K562 (cell line): Measurements from ENCODE around the gene HCST. TPM values are rescaled to one million over a fixed set of nuclear protein-coding genes. Genes with fewer than 3 reads are reported as not detected.

Experiments used
- ATAC-seq: fragments of 200-7000 bp; cut with Tn5 transposase; 3 replicates; pipeline ENCODE4 v1.9.1; 2020; ENCODE audit warnings: moderate library complexity
- BruUV-seq: library from RNA; stranded (reverse); fragments of 400-500 nt; replicated peaks from 2 replicates; lab custom pipeline; 2021; lab: Mats Ljungman, UMichigan
- CTCF ChIA-PET: fragments of 300-600 bp; formaldehyde crosslinking; extraction: SDS; loops from one replicate; lab custom pipeline; 2021; ENCODE audit warnings: low intra/inter-chr PET ratio; lab: Yijun Ruan, JAX
- POLR2A ChIA-PET: fragments of 300-600, 350-650 bp; sonication (Branson Sonifier 250); formaldehyde crosslinking; extraction: SDS; loops from one replicate; lab custom pipeline; 2021; ENCODE audit warnings: antibody characterized with exemption, inconsistent platforms; lab: Yijun Ruan, JAX
- DNase-seq, 4 experiments: peaks; one replicate each; pipeline versions ENCODE4 v3.0.0 to v3.0.0-alpha.2; 2011 to 2018; ENCODE audit warnings: low spot score in 3 of 4, mixed read lengths in 3 of 4; ENCODE audit errors: extremely low read depth in 1 of 4
- FAIRE-seq: peaks from 2 replicates; lab custom pipeline; 2011; peaks lifted over from hg19 to GRCh38; lab: Jason Lieb, UNC
- H2AFZ ChIP-seq: 2 replicates; pipeline ENCODE4 v1.6.0; 2011; ENCODE audit warnings: low read depth, low read length, control low read depth, inconsistent platforms
- H3K27ac ChIP-seq: fragments of 200-600 bp; 3 replicates; pipeline ENCODE4 v1.8.0; 2011; ENCODE audit warnings: low read depth, mild to moderate bottlenecking, control low read depth, inconsistent platforms, low read length, moderate library complexity, mixed read lengths; ENCODE audit errors: extremely low read depth
- H3K27me3 ChIP-seq, 2 experiments: fragments of 300-600 bp in 1 of 2; 2 replicates in 1 of 2; 3 replicates in 1 of 2; pipeline versions ENCODE4 v1.6.0 to v1.8.0; 2011; ENCODE audit warnings: inconsistent platforms in 2 of 2, low read length in 2 of 2, mild to moderate bottlenecking in 1 of 2, mixed read lengths in 1 of 2, moderate library complexity in 1 of 2; ENCODE audit not compliant: control insufficient read depth in 2 of 2, insufficient read depth in 2 of 2
- H3K36me3 ChIP-seq: fragments of 300-600 bp; 3 replicates; pipeline ENCODE4 v1.8.0; 2011; ENCODE audit warnings: mild to moderate bottlenecking, low read length, inconsistent platforms; ENCODE audit not compliant: control insufficient read depth, insufficient read depth
- H3K4me1 ChIP-seq, 2 experiments: fragments of 200-600 bp in 1 of 2; replicated peaks in 1 of 2; 2 replicates in 1 of 2; 3 replicates in 1 of 2; pipeline versions ENCODE4 v1.5.1 to v1.8.0; 2011; ENCODE audit warnings: inconsistent platforms in 2 of 2, low read length in 2 of 2, mild to moderate bottlenecking in 1 of 2, mixed read lengths in 1 of 2, moderate library complexity in 1 of 2; ENCODE audit not compliant: control insufficient read depth in 2 of 2, insufficient read depth in 2 of 2
- H3K4me2 ChIP-seq: 2 replicates; pipeline ENCODE4 v1.6.1; 2011; ENCODE audit warnings: low read length, control low read depth, inconsistent platforms, mixed read lengths; ENCODE audit not compliant: insufficient read depth
- H3K4me3 ChIP-seq: fragments of 200-600 bp; sonication (generic), shearing (Covaris generic); 2 replicates; pipeline ENCODE4 v1.5.1; 2016; ENCODE audit warnings: control low read depth, inconsistent platforms
- H3K79me2 ChIP-seq: fragments of 200-600 bp; 3 replicates; pipeline ENCODE4 v1.8.0; 2011; ENCODE audit warnings: low read length, inconsistent platforms; ENCODE audit not compliant: control insufficient read depth, insufficient read depth
- H3K9ac ChIP-seq, 2 experiments: 2 replicates each; pipeline versions ENCODE4 v1.6.0 to v1.6.1; 2011; ENCODE audit warnings: low read depth in 2 of 2, low read length in 2 of 2, control low read depth in 1 of 2, inconsistent platforms in 1 of 2, mild to moderate bottlenecking in 1 of 2, mixed read lengths in 1 of 2; ENCODE audit not compliant: insufficient read depth in 1 of 2
- H3K9me1 ChIP-seq: one replicate; pipeline ENCODE4 v1.6.0; 2011; ENCODE audit warnings: inconsistent platforms, mild to moderate bottlenecking, low read length, moderate library complexity; ENCODE audit not compliant: control insufficient read depth, insufficient read depth
- H3K9me3 ChIP-seq: replicated peaks from 2 replicates; pipeline ENCODE4 v1.5.1; 2011; ENCODE audit warnings: low read depth, low read length, inconsistent platforms; ENCODE audit not compliant: control insufficient read depth, insufficient read depth
- H4K20me1 ChIP-seq: replicated peaks from 2 replicates; pipeline ENCODE4 v1.6.1; 2011; ENCODE audit warnings: low read length, inconsistent platforms, mixed read lengths; ENCODE audit not compliant: control insufficient read depth, insufficient read depth
- CTBP1 ChIP-seq: fragments of 450-650 bp; IDR thresholded peaks from 2 replicates; pipeline ENCODE4 v1.6.1; 2016; ENCODE audit warnings: borderline replicate concordance
- HDAC8 ChIP-seq: fragments of 450-650 bp; IDR thresholded peaks from 2 replicates; pipeline ENCODE4 v1.6.1; 2016; ENCODE audit warnings: mild to moderate bottlenecking, missing genetic modification characterization, moderate library complexity, missing compliant biosample characterization
- MAFG ChIP-seq: fragments of 450-650 bp; conservative IDR thresholded peaks from 2 replicates; pipeline ENCODE4 v1.6.1; 2016; ENCODE audit warnings: missing genetic modification characterization, missing compliant biosample characterization
- NCOR1 ChIP-seq: fragments of 450-650 bp; IDR thresholded peaks from 2 replicates; pipeline ENCODE4 v1.6.1; 2016; ENCODE audit warnings: mild to moderate bottlenecking, moderate library complexity
- SIN3A ChIP-seq, 2 experiments: fragments of 150-350 bp in 1 of 2; IDR thresholded peaks; 2 replicates each; pipeline ENCODE4 v1.6.1; 2011 to 2016; ENCODE audit warnings: borderline replicate concordance in 2 of 2, low read depth in 2 of 2, low read length in 2 of 2, mild to moderate bottlenecking in 2 of 2, moderate library complexity in 2 of 2; ENCODE audit not compliant: control insufficient read depth in 1 of 2
- WGBS: fragments of 100-300 bp; shearing (Covaris generic); methylation state at CpG from one replicate; pipeline ENCODE4 v1.1.6; 2016; ENCODE audit warnings: low coverage, mixed read lengths; ENCODE audit not compliant: insufficient coverage; ENCODE audit errors: missing lambda C conversion rate; 5-methylcytosine and 5-hydroxymethylcytosine counted together
- in situ Hi-C: fragments of 300-500 bp; cut with MboI; formaldehyde crosslinking; loops from 4 replicates; pipeline ENCODE4 v1.15.0; 2018; ENCODE audit warnings: inconsistent platforms, mixed read lengths
- intact Hi-C: fragments of 100-400 bp; cut with micrococcal nuclease; formaldehyde crosslinking; loops from 2 replicates; pipeline ENCODE4 v1.14.2; 2022
- polyA plus RNA-seq, 8 experiments: library from polyadenylated mRNA; depleted of rRNA in 4 of 8; stranded (reverse) in 5 of 8; unstranded in 3 of 8; fragments of >200 nt; fragmentation: Nextera tagmentation in 2 of 8; fragmentation: Illumina TruSeq in 1 of 8; extraction: Ambion mirVana in 2 of 8; extraction: Trizol in 1 of 8; gene quantifications; 2 replicates each; pipeline versions ENCODE4 v1.2.1 to v1.2.3, GENCODE V29; 2011 to 2014; ENCODE audit warnings: inconsistent platforms in 1 of 8, missing spikeins in 1 of 8
- total RNA-seq, 7 experiments: library from RNA; depleted of rRNA in 6 of 7; stranded (reverse); fragments of >200 nt in 6 of 7; fragmentation: Illumina TruSeq in 2 of 7; extraction: Trizol in 2 of 7; gene quantifications; 2 replicates each; pipeline versions ENCODE4 v1.2.1 to v1.2.3, GENCODE V29; 2011 to 2021; ENCODE audit warnings: low replicate concordance in 1 of 7

Gene HCST
- total and polyA plus RNA-seq, 9 of the 15 experiments (the other 6 are each of a cell fraction or from before 2014, with no cell fraction given) = 0.29 to 1.9 (median 0.95) TPM; not detected in 2

GRCh38 chr19:35937345-35938281, 35.3 kb downstream of the HCST start:
- TF ChIP-seq CTBP1 (peak; percentile 21; the same call in 1 of the 2 replicates), MAFG (tag) (no peak), NCOR1 (no peak), HDAC8 (tag) (no peak), SIN3A (IDR thresholded peaks at IDR 0.05; ENCODE audit: borderline replicate concordance in 2 of 2, control insufficient read depth in 1 of 2, low read depth in 2 of 2, low read length in 2 of 2) (no peak)
- ChIA-PET POLR2A (interaction anchor here (0.5 to 0.6 kb wide), 2 partner anchors 101 to 230 kb away, joined by 3 to 4 read pairs; no protein-coding TSS in a partner anchor), CTCF (no interaction called here)
- Histone ChIP-seq H4K20me1 (0 out of 2 replicates have a peak, but pooled peaks cover 7% of the 10 kb centered on the region), H3K4me1 (peaks cover 0 to 23% of the 10 kb centered on the region in 2 experiments; a peak in 3 of 5 replicates), H3K9me3 (no peaks in the 10 kb centered on the region), H3K36me3 (no peaks in the 10 kb centered on the region), H3K27ac (no peak overlapping the region), H2AFZ (no peak overlapping the region), H3K9ac (no peak overlapping the region), H3K4me3 (no peak overlapping the region), H3K4me2 (no peak overlapping the region), H3K27me3 (peaks cover 28 to 67% of the 10 kb centered on the region in 2 experiments), H3K79me2 (no peaks in the 10 kb centered on the region), H3K9me1 (no peaks in the 10 kb centered on the region)
- intact Hi-C loops (loop anchor here (10.0 kb wide), 1 partner anchor 113 kb away; no protein-coding TSS in a partner anchor), in situ Hi-C loops (no loop called here)
- no TSS peak for BruUV-seq
- no peak for FAIRE-seq
- DNase-seq = no peak
- peak; percentile 64 for ATAC-seq
- WGBS = 18% methylated on average over 13 of the region's 14 CpGs
